ENCODE data around the gene RAB11FIP2.

Gene RAB11FIP2

GRCh38 chr10:117980755-117981702 is 65.7 kb downstream of the RAB11FIP2 start:
- DNase-seq, result no peak

- no peak for DNase-seq
Observed at GRCh38 chr10:117980216-117980615, 66.5 kb downstream of the RAB11FIP2 start.

GRCh38 chr10:117972168-117972837 is 74.4 kb downstream of the RAB11FIP2 start:
- no peak for DNase-seq

GRCh38 chr10:117970962-117971361 is 75.8 kb downstream of the RAB11FIP2 start:
- DNase-seq, result no peak

GRCh38 chr10:117969592-117969991 is 77.1 kb downstream of the RAB11FIP2 start:
- DNase-seq, result no peak

- DNase-seq, result no peak
Observed at GRCh38 chr10:117968354-117969182, 78.2 kb downstream of the RAB11FIP2 start.

GRCh38 chr10:117967149-117967650 is 79.5 kb downstream of the RAB11FIP2 start:
- no peak for DNase-seq

- no peak for DNase-seq
Observed at GRCh38 chr10:117965984-117966383, 80.8 kb downstream of the RAB11FIP2 start.

- no peak for DNase-seq
Observed at GRCh38 chr10:117964536-117964935, 82.2 kb downstream of the RAB11FIP2 start.

GRCh38 chr10:117960345-117960935 is 86.3 kb downstream of the RAB11FIP2 start:
- no peak for DNase-seq

- no peak for DNase-seq
Observed at GRCh38 chr10:117956972-117957371, 89.8 kb downstream of the RAB11FIP2 start.

- DNase-seq, result no peak
Observed at GRCh38 chr10:117955176-117955575, 91.6 kb downstream of the RAB11FIP2 start.
